Panc1 (cell line): ENCODE measurements around the gene SULT2B1.

Experiments used
- TCF7L2 ChIP-seq: IDR thresholded peaks from 2 replicates; pipeline ENCODE4 v1.6.1; 2011; ENCODE audit warnings: mild to moderate bottlenecking, low read depth, low read length, inconsistent platforms
- TF ChIP-seq, protein P1 (sequence below): fragments of 450-650 bp; IDR thresholded peaks from 2 replicates; pipeline ENCODE4 v1.5.1; 2017; ENCODE audit warnings: mild to moderate bottlenecking
- TF ChIP-seq, protein P2 (sequence below), 2 experiments: IDR thresholded peaks; 2 replicates each; pipeline ENCODE4 v1.6.1; 2011 to 2012; ENCODE audit warnings: low read depth in 2 of 2, control low read depth in 1 of 2, low read length in 1 of 2, mild to moderate bottlenecking in 1 of 2, moderate library complexity in 1 of 2; ENCODE audit not compliant: insufficient read depth in 1 of 2

DNA sequence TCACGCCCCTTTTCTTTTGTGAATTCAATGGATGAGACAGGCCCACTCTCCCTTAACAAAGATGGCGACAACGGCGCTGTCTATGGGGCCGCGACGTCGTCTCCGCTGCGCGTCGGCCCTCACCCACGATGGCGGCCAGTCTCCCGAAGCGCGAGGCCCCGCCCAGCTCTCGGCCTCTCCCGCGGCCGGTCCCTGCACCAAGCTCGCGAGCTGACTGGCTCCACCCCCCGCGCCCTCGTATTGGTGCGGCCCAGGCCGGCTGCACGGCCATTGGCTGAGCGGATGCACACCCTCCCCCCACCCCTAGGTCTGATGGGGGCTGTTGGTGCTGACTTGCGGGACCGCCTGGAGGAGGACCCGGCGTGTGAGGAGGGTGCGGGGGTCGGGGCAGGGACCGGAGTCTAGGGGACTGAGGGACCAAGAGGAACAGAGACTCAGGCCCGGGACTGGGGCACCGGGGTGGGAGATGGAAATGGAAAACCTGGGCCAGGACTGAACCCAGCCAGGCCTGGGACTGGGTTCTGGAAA, 72.2 kb downstream of the SULT2B1 start:
- TF ChIP-seq, protein P1, sequence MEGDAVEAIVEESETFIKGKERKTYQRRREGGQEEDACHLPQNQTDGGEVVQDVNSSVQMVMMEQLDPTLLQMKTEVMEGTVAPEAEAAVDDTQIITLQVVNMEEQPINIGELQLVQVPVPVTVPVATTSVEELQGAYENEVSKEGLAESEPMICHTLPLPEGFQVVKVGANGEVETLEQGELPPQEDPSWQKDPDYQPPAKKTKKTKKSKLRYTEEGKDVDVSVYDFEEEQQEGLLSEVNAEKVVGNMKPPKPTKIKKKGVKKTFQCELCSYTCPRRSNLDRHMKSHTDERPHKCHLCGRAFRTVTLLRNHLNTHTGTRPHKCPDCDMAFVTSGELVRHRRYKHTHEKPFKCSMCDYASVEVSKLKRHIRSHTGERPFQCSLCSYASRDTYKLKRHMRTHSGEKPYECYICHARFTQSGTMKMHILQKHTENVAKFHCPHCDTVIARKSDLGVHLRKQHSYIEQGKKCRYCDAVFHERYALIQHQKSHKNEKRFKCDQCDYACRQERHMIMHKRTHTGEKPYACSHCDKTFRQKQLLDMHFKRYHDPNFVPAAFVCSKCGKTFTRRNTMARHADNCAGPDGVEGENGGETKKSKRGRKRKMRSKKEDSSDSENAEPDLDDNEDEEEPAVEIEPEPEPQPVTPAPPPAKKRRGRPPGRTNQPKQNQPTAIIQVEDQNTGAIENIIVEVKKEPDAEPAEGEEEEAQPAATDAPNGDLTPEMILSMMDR = no peak
- TF ChIP-seq, protein P2, sequence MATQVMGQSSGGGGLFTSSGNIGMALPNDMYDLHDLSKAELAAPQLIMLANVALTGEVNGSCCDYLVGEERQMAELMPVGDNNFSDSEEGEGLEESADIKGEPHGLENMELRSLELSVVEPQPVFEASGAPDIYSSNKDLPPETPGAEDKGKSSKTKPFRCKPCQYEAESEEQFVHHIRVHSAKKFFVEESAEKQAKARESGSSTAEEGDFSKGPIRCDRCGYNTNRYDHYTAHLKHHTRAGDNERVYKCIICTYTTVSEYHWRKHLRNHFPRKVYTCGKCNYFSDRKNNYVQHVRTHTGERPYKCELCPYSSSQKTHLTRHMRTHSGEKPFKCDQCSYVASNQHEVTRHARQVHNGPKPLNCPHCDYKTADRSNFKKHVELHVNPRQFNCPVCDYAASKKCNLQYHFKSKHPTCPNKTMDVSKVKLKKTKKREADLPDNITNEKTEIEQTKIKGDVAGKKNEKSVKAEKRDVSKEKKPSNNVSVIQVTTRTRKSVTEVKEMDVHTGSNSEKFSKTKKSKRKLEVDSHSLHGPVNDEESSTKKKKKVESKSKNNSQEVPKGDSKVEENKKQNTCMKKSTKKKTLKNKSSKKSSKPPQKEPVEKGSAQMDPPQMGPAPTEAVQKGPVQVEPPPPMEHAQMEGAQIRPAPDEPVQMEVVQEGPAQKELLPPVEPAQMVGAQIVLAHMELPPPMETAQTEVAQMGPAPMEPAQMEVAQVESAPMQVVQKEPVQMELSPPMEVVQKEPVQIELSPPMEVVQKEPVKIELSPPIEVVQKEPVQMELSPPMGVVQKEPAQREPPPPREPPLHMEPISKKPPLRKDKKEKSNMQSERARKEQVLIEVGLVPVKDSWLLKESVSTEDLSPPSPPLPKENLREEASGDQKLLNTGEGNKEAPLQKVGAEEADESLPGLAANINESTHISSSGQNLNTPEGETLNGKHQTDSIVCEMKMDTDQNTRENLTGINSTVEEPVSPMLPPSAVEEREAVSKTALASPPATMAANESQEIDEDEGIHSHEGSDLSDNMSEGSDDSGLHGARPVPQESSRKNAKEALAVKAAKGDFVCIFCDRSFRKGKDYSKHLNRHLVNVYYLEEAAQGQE (IDR thresholded peaks at IDR 0.05; ENCODE audit: insufficient read depth in 1 of 2, low read depth in 2 of 2, low read length in 1 of 2) = no peak
- no peak for TF ChIP-seq TCF7L2
